Activated naive CD4-positive, alpha-beta T cell treated with anti-CD3 and anti-CD28 coated beads, Interleukin-2, amount 10 ng/mL, durations not matched to agents 7 days and 5 days (primary cell): ENCODE data around the gene PLCB4.

Experiments used
- CTCF ChIA-PET: fragments of 350-600 bp; sonication (Branson Sonifier 250); formaldehyde crosslinking; loops from one replicate; lab custom pipeline; 2021; ENCODE audit warnings: antibody characterized with exemption; lab: Charles Lee
- DNase-seq: peaks from one replicate; pipeline ENCODE4 v3.0.0-alpha.2; 2020
- H3K27ac Mint-ChIP-seq: one replicate; pipeline ENCODE4 v1.8.0; 2021; ENCODE audit warnings: mild to moderate bottlenecking, moderate library complexity, mixed read lengths
- H3K27me3 Mint-ChIP-seq: one replicate; pipeline ENCODE4 v1.8.0; 2021; ENCODE audit warnings: mild to moderate bottlenecking, mixed read lengths
- H3K36me3 Mint-ChIP-seq: one replicate; pipeline ENCODE4 v1.8.0; 2021; ENCODE audit warnings: mixed read lengths
- H3K4me1 Mint-ChIP-seq: one replicate; pipeline ENCODE4 v1.8.0; 2021; ENCODE audit warnings: mixed read lengths
- H3K4me3 Mint-ChIP-seq: one replicate; pipeline ENCODE4 v1.8.0; 2021; ENCODE audit warnings: mild to moderate bottlenecking, moderate library complexity, mixed read lengths
- H3K9me3 Mint-ChIP-seq: one replicate; pipeline ENCODE4 v1.8.0; 2021; ENCODE audit warnings: mixed read lengths

PLCB4 gene

GRCh38 chr20:9408422-9409300, 339.8 kb downstream of the PLCB4 start:
- Mint-ChIP-seq H3K27me3 (no peaks in the 10 kb centered on the region), H3K9me3 (no peaks in the 10 kb centered on the region), H3K4me3 (no peak overlapping the region), H3K36me3 (no peaks in the 10 kb centered on the region), H3K27ac (no peak overlapping the region), H3K4me1 (no peaks in the 10 kb centered on the region)
- CTCF ChIA-PET: interaction anchor here (0.7 to 4.9 kb wide), 15 partner anchors 10 to 628 kb away, joined by 3 to 103 read pairs (median 4); no protein-coding TSS in a partner anchor
- no peak for DNase-seq

- DNase-seq: no peak
- CTCF ChIA-PET: interaction anchor here (0.7 to 4.9 kb wide), 3 partner anchors 109 to 207 kb away, joined by 4 to 103 read pairs (median 4); no protein-coding TSS in a partner anchor
- Mint-ChIP-seq H3K4me3 (no peak overlapping the region), H3K36me3 (no peaks in the 10 kb centered on the region), H3K9me3 (no peaks in the 10 kb centered on the region), H3K27ac (no peak overlapping the region), H3K27me3 (no peaks in the 10 kb centered on the region), H3K4me1 (no peaks in the 10 kb centered on the region)
These were observed 340.5 kb downstream of the PLCB4 start for GRCh38 chr20:9409352-9409751.

GRCh38 chr20:9409981-9410380, 341.1 kb downstream of the PLCB4 start:
- CTCF ChIA-PET: interaction anchor here (4.9 kb wide), 1 partner anchor 201 kb away, joined by 103 read pairs; no protein-coding TSS in a partner anchor

GRCh38 chr20:9411833-9412232, 342.9 kb downstream of the PLCB4 start:
- Mint-ChIP-seq H3K9me3 (no peaks in the 10 kb centered on the region), H3K36me3 (no peaks in the 10 kb centered on the region), H3K27ac (no peak overlapping the region), H3K27me3 (no peaks in the 10 kb centered on the region), H3K4me1 (no peaks in the 10 kb centered on the region), H3K4me3 (no peak overlapping the region)
- CTCF ChIA-PET: interaction anchor here (0.8 to 0.9 kb wide), 2 partner anchors 192 to 198 kb away, joined by 3 read pairs; no protein-coding TSS in a partner anchor
- no peak for DNase-seq

More at GRCh38 chr20:9409981-9410380, 341.1 kb downstream of the PLCB4 start:
- DNase-seq: no peak
- Mint-ChIP-seq H3K36me3 (no peaks in the 10 kb centered on the region), H3K9me3 (no peaks in the 10 kb centered on the region), H3K27ac (no peak overlapping the region), H3K27me3 (no peaks in the 10 kb centered on the region), H3K4me1 (no peaks in the 10 kb centered on the region), H3K4me3 (no peak overlapping the region)

GRCh38 chr20:9412309-9412708, 343.4 kb downstream of the PLCB4 start:
- H3K4me3 Mint-ChIP-seq: no peak overlapping the region
- no peaks in the 10 kb centered on the region for H3K27me3 Mint-ChIP-seq
- CTCF ChIA-PET: interaction anchor here (0.8 kb wide), 1 partner anchor 191 kb away, joined by 3 read pairs; no protein-coding TSS in a partner anchor

GRCh38 chr20:9413001-9413400, 344.1 kb downstream of the PLCB4 start:
- Mint-ChIP-seq H3K4me3 (no peak overlapping the region), H3K4me1 (no peaks in the 10 kb centered on the region)

More at GRCh38 chr20:9412309-9412708, 343.4 kb downstream of the PLCB4 start:
- no peak for DNase-seq
- Mint-ChIP-seq H3K9me3 (no peaks in the 10 kb centered on the region), H3K27ac (no peak overlapping the region), H3K4me1 (no peaks in the 10 kb centered on the region), H3K36me3 (no peaks in the 10 kb centered on the region)

GRCh38 chr20:9415426-9415825, 346.5 kb downstream of the PLCB4 start:
- Mint-ChIP-seq H3K4me1 (no peaks in the 10 kb centered on the region), H3K27me3 (no peaks in the 10 kb centered on the region), H3K36me3 (no peaks in the 10 kb centered on the region), H3K9me3 (no peaks in the 10 kb centered on the region), H3K27ac (no peak overlapping the region), H3K4me3 (no peak overlapping the region)
- CTCF ChIA-PET: no interaction called here
- no peak for DNase-seq

More at GRCh38 chr20:9413001-9413400, 344.1 kb downstream of the PLCB4 start:
- CTCF ChIA-PET: no interaction called here
- H3K9me3 Mint-ChIP-seq: no peaks in the 10 kb centered on the region
- DNase-seq: no peak
- H3K27me3 Mint-ChIP-seq: no peaks in the 10 kb centered on the region
- H3K27ac Mint-ChIP-seq: no peak overlapping the region
- H3K36me3 Mint-ChIP-seq: no peaks in the 10 kb centered on the region

- Mint-ChIP-seq H3K36me3 (no peaks in the 10 kb centered on the region), H3K4me3 (no peak overlapping the region), H3K27me3 (no peaks in the 10 kb centered on the region), H3K9me3 (no peaks in the 10 kb centered on the region), H3K27ac (no peak overlapping the region), H3K4me1 (no peaks in the 10 kb centered on the region)
- DNase-seq: no peak
- CTCF ChIA-PET: no interaction called here
These were observed 347.5 kb downstream of the PLCB4 start for GRCh38 chr20:9416421-9416820.

- CTCF ChIA-PET: no interaction called here
- Mint-ChIP-seq H3K9me3 (no peaks in the 10 kb centered on the region), H3K27ac (no peak overlapping the region), H3K4me3 (no peak overlapping the region), H3K27me3 (no peaks in the 10 kb centered on the region), H3K4me1 (no peaks in the 10 kb centered on the region), H3K36me3 (no peaks in the 10 kb centered on the region)
- no peak for DNase-seq
These were observed 348.8 kb downstream of the PLCB4 start for GRCh38 chr20:9417665-9418064.

- Mint-ChIP-seq H3K9me3 (no peaks in the 10 kb centered on the region), H3K4me3 (no peak overlapping the region), H3K4me1 (no peaks in the 10 kb centered on the region), H3K36me3 (no peaks in the 10 kb centered on the region), H3K27ac (no peak overlapping the region), H3K27me3 (no peaks in the 10 kb centered on the region)
- CTCF ChIA-PET: no interaction called here
- DNase-seq: no peak
These were observed 353.6 kb downstream of the PLCB4 start for GRCh38 chr20:9422321-9423057.

- Mint-ChIP-seq H3K4me1 (no peaks in the 10 kb centered on the region), H3K9me3 (no peaks in the 10 kb centered on the region), H3K36me3 (no peaks in the 10 kb centered on the region), H3K4me3 (no peak overlapping the region), H3K27me3 (no peaks in the 10 kb centered on the region), H3K27ac (no peak overlapping the region)
- CTCF ChIA-PET: no interaction called here
- no peak for DNase-seq
These were observed 355.7 kb downstream of the PLCB4 start for GRCh38 chr20:9424551-9424950.

GRCh38 chr20:9427430-9428291, 358.8 kb downstream of the PLCB4 start:
- CTCF ChIA-PET: no interaction called here

GRCh38 chr20:9428292-9428607, 359.4 kb downstream of the PLCB4 start:
- Mint-ChIP-seq H3K27ac (no peak overlapping the region), H3K9me3 (no peaks in the 10 kb centered on the region), H3K4me3 (no peak overlapping the region), H3K36me3 (no peaks in the 10 kb centered on the region), H3K27me3 (no peaks in the 10 kb centered on the region), H3K4me1 (no peaks in the 10 kb centered on the region)
- CTCF ChIA-PET: no interaction called here
- DNase-seq: no peak

More at GRCh38 chr20:9427430-9428291, 358.8 kb downstream of the PLCB4 start:
- no peak for DNase-seq
- Mint-ChIP-seq H3K4me1 (no peaks in the 10 kb centered on the region), H3K36me3 (no peaks in the 10 kb centered on the region), H3K27me3 (no peaks in the 10 kb centered on the region), H3K9me3 (no peaks in the 10 kb centered on the region), H3K4me3 (no peak overlapping the region), H3K27ac (no peak overlapping the region)

GRCh38 chr20:9439806-9440205, 370.9 kb downstream of the PLCB4 start:
- H3K36me3 Mint-ChIP-seq: no peaks in the 10 kb centered on the region
- H3K27me3 Mint-ChIP-seq: no peaks in the 10 kb centered on the region
- no peak overlapping the region for H3K27ac Mint-ChIP-seq
- no peaks in the 10 kb centered on the region for H3K4me1 Mint-ChIP-seq
- DNase-seq: no peak
- no peak overlapping the region for H3K4me3 Mint-ChIP-seq
- CTCF ChIA-PET: no interaction called here
- peaks cover 14% of the 10 kb centered on the region for H3K9me3 Mint-ChIP-seq
